Smooth muscle cell of the umbilical artery (primary cell): ENCODE data around the gene JMJD6. TPM values are rescaled to one million over a fixed set of nuclear protein-coding genes. Genes with fewer than 3 reads are reported as not detected.

Source experiments
- total RNA-seq: library from RNA; depleted of rRNA; stranded (reverse); fragments of >200 nt; gene quantifications from 2 replicates; pipeline ENCODE4 v1.2.3, GENCODE V29; 2014

Gene JMJD6
- total RNA-seq: 23.8 and 40.9 TPM in 2 replicates

DNA sequence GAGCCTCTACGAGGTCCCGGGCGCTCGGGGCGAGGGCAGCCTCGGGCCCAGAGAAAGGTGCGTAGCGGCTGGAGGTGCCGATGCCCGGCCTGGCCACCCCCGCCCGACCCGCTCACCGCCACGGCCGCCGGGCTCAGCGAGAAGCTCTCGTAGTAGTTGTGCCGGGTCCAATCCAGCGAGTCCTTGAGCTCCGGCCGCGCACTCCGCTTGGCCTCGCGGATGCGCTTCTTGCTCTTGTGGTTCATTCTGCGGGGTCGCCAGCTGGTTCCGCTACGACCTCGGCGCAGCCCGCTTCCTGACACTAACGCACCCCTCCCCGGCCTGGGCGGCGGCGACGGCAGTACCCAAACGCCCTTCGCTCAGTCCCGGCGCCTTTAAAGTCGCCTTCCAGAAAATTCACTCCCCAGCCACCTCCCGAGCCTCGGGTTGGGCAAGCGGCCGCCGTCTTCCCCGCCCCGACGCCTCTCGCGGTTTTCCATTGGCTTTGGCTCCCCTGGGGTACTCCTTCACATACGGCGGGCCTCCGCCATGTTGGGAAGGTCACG lies at the start of gene JMJD6:
Gene JMJD6 (minus strand): TSS at position 376 of the 545 bp plus-strand sequence. CDS start 131 bp downstream, at position 245.

DNA sequence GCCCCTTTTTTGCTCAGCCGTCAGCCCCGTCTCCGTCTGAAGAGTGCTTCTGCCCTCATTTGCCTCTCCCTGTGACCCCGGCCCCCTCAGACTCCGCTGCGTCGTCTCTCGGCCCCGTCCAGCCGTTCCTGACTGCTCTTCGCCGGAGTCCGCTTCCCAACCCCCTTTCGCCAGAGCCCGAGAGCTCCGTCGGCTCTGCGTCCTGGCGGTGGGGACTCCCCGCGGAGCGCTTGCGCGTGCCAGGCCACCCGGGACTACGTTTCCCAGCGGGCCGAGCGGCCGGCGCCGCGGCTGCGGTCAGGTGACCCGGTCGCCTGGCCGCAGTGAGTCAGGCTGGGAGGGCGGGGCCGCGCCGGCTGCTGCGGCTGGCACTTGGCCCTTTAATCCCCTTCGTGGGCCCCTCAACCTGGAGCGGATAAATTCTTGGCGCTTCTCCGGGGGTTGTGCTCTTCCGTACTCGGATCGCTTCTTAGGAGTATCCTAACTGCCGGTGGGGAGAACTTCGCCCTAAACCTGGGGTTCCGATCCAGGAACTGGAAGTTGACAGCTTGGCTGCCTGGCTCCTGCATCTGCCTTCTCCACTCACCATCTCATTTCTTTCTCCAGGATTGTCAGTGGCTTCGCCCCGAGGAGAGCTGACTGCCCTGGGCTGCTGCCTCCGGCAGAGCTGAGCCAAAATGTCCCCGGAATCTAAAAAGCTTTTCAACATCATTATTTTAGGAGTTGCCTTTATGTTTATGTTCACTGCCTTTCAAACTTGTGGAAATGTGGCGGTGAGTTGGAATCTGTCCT lies 11.5 kb upstream of the JMJD6 start, which contains the start of gene MFSD11:
Gene MFSD11 (plus strand): TSS at position 444 of the 792 bp plus-strand sequence. CDS start 234 bp downstream, at position 678.

DNA sequence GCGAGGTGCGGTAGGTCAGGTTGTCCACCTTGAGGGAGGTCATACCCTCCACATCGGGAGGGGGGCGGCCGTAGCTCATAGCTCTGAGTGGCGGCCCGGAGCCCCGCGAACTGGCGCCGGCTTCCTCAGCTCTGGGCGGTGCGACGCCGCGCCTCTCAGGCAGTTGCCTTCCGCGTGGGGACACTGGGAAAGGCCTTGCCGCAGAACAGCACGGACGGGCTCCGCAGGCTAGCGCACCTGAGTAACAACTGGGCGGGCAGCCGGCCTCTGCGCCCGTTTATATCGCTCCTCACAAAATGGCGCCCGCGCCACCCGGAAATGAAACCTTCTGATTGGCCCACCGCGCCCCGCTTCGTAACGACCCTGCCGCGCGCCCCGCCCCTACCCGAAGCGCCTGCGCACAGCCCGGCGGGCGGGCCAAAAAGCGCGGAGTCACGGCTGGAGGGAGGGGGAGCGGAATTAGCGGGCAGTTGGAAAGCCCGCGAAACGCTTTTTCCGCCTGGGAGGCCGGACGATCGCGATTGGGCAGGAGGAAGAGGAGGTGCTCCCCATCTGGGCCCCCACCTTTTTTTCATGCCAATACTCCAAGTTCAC lies 10.8 kb upstream of the JMJD6 start, which contains the start of gene SRSF2:
Gene SRSF2 (minus strand): TSS at position 250 of the 594 bp plus-strand sequence. CDS start 171 bp downstream, at position 79.

DNA sequence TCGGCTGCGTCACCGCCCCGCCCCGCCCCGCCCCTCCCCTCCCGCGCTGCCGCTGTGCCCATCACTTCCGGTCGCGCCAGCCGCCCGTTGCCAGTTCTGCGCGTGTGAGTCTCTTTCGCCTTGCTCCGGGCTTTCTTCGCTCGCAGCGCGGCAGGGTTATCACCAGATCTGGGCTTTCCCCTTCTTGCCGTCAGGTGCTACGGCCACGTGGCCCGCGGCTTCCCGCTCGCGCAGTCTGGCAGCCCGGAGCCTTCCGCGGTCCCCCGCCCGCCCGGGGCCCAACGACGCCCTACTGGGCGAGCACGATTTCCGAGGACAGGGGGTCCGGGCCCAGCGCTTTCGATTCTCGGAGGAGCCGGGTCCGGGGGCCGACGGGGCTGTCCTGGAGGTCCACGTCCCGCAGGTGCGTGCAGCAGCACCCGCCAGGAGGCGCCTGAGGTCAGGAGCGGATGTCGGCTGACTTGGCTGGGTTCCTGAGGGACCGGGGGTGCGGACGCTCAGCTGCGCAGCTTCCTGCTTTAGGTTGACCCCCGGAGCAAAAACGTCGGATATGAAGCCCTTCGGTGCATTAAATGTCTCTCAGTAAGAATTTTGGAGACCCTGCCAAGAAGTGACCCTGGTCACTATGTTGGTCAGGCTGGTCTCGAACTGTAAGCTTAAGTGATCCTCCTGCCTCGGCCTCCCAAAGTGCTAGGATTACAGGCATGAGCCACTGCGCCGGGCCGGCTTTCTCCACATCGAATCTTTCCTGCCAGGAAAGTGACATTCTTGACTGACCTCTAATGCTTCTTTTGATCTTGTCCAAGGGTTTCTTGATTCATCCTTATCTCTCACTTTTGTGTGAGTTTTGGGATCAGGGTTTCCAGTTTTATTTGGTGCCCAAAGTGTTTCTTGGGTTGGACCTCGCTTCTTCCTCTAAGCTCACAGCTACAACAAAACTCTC lies 641 bp upstream of the JMJD6 start, which contains the start of gene METTL23:
Gene METTL23 (plus strand): TSS at position 64 of the 943 bp plus-strand sequence. CDS start 2,872 bp downstream, outside the sequence.

DNA sequence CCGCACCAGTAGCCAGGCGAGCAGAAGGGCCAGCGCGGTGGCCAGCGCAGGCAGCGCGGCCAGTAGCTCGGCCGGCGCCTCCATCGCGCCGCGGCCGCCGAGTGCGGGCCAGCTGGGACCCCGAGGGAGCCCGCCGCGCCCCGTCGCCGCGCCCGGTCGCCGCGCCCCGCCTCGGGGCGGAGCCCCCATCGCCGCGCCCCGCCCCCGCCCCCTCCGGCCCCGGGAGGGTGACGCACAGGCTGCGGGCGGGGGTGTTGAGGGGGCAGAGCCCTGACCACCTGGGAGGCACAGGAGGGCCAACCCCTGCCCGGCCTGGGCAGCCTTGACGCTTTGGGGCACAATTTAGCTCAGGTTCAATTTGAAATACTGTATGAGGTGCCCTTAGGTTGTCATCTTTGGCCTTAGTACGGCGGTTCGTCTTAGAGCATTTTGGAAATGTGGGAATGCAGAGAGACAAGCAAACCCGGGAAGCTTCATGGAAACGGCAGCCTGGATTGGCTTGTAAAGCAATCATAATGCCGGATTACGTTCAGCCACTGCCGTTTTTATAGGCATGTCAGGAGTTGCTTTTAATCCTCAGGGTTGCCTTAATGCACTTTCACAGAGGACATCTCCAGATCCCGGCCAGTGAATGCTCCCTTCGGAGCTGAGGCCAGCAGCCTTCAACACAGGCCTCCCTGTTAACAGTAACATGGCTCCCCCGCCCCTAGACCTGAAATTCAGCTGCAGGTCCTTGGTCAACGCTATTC lies 15.4 kb downstream of the JMJD6 start, which contains the start of gene MXRA7:
Gene MXRA7 (minus strand): TSS at position 103 of the 749 bp plus-strand sequence. CDS start 19 bp downstream, at position 84.

Other genes starting within 250 kb of the JMJD6 start
- 9.5 and 33.7 TPM in 2 replicates for gene RHBDF2, start 225.2 kb downstream of the JMJD6 start, total RNA-seq
- 5.9 and 7.1 TPM in 2 replicates for gene CYGB, start 188.9 kb downstream of the JMJD6 start, total RNA-seq
- gene PRCD, start 186.6 kb downstream of the JMJD6 start, total RNA-seq: 1.2 and 1.5 TPM in 2 replicates
- 0.55 TPM in 1 of 2 replicates, not detected in the other for gene ST6GALNAC2, start 140.7 kb downstream of the JMJD6 start, total RNA-seq
- gene ST6GALNAC1, start 82.8 kb downstream of the JMJD6 start, total RNA-seq: not detected in 2 replicates
- 269 and 308 TPM in 2 replicates for gene MXRA7, start 15.6 kb downstream of the JMJD6 start, total RNA-seq
- gene METTL23, start 233 bp upstream of the JMJD6 start, total RNA-seq: 21.0 and 24.9 TPM in 2 replicates
- gene SRSF2, start 10.7 kb upstream of the JMJD6 start, total RNA-seq: 75.4 and 207 TPM in 2 replicates
- 25.9 and 38.9 TPM in 2 replicates for gene MFSD11, start 11.5 kb upstream of the JMJD6 start, total RNA-seq
- 0.89 and 1.4 TPM in 2 replicates for gene MGAT5B, start 141.8 kb upstream of the JMJD6 start, total RNA-seq